GM19463 (cell line): Measurements from ENCODE around the gene BUB3.

Experiments used
- ATAC-seq: cut with Tn5 transposase; IDR thresholded peaks from one replicate; pipeline ENCODE4 v1.9.1; 2021; ENCODE audit warnings: mild to moderate bottlenecking, moderate library complexity; ENCODE audit not compliant: unreplicated experiment

Gene BUB3

DNA sequence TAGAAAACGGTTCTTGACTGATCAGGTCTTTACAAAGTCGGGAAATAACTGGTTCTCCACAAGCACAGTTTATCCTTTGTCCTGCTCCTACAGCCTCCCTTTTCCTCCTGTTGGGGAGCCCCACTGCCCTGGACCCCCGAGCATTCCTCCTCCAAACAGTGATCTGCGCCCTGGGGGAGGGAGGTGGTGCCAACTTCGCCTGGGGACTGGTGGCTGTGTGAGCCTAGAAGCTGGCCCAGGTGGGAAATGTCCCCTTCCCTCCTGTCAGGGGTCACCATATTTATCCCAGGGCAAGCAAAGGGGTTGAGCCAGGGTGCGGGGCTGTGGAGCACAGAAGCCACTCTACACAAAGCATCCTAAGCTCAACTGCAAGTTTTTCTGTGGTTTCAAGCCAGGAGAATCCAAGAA is 13.2 kb upstream of the BUB3 start:
- no peak for ATAC-seq

DNA sequence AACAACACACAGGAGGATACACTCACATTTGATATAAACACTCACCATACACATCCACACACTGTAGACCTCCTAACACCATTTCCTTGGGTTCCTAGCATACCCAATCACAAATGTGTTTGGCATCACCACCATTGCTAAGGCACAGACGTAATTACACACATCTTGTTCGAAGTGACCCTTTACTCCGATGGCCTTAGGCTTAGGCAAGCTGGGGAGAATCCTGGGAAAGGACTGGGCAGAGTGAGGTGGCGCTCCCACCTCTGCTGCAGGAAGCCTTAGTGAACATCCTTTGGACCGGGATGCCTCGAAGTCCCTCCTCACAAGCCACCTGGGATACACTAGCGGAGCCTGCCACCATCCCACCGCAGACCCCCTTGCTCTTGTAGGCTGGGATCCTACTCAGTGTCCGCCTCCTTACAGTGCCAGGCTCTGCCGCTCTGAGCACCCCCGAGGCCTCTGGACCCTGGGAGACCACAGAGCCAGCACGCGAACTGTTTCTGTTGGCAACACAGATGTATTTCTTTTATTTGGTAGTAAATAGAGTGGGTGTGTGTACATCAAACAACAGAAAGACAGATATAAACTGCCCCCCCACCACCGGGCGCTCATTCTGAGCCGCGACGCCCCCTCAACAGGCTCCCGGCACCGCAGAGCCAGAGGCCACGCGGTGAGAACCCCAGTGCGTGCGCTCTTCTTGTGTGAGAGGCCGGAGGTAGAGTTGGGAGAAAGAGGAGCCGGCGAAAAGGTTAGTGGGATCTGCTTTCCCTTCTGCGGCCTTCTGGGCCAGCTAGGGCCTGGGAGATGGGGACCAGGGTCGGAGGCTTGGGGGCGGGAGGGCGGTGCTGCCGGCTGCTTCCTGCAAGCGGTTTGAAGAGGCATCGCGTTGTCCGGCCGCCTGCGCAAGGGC is 12.2 kb upstream of the BUB3 start:
- ATAC-seq = no peak

DNA sequence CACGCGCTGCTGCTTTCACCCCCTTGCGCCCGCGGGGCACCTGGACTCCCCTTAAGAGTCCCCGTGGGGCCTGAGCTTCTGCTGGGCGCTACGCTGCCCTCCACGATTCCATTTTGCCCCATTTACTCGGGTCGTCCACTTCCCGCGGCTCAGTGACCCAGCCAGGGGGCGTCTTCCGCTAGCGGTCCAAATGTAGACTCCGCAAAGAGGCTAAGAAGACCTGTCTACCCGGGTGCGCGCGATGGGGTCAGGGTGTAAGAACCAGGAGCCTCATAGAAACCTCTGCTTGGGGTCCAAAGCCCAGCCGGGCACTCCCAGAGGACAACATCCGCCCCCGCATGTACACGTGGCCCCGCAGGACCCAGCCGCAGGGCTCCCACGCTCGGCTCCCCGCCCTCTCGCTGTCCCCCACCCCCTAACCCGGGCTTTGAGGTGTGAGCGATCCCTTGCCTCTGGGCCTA is 11.5 kb upstream of the BUB3 start:
- no peak for ATAC-seq

DNA sequence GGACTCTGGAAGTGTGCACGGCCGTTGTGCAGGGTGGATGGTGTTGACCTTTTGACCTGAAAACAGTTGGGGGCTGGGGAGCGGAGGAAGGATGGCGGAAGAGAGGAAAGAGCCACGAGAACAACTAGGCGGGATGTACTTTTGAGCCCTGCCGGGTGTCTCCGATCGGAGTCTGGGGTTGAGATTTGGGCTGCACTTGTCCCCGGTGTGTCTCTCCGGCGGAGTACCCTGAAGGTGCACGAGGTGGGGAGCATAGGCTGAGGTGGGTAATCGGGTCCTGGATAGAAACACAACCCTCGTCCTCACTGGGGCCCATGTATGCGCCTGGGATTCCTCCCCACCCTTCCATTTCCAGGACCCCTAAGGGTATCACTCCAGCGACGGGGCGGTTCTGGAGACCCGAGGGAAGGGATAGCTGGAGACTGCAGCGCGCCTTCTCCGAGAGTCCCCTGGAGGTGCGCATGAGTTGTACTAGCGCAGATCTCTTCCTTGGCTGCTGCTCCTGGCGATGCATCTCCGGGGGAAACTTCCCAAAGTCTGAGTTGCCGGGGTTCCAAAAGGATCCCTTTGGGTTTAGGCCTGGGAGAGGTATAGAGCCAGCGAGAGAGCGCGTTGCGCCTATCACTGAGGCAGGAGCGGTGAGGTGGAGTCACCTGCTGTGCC is 10.9 kb upstream of the BUB3 start:
- no peak for ATAC-seq

DNA sequence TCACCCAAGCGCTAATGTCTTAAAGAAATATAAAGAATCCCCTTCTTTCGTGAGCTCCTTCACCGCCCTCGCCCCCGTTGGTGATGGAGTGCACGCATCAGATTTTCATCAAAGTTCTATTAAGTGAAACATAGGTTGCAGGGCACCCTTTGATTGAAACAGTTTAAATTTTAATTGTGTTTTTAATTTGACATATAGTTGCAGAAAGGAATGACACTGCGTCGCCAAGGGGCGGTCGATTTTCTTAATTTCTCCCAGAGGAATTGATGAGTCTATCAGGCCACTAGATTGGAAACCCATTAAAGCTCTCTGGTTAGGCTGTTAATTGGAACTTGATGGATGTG is 10.4 kb upstream of the BUB3 start:
- ATAC-seq = no peak

DNA sequence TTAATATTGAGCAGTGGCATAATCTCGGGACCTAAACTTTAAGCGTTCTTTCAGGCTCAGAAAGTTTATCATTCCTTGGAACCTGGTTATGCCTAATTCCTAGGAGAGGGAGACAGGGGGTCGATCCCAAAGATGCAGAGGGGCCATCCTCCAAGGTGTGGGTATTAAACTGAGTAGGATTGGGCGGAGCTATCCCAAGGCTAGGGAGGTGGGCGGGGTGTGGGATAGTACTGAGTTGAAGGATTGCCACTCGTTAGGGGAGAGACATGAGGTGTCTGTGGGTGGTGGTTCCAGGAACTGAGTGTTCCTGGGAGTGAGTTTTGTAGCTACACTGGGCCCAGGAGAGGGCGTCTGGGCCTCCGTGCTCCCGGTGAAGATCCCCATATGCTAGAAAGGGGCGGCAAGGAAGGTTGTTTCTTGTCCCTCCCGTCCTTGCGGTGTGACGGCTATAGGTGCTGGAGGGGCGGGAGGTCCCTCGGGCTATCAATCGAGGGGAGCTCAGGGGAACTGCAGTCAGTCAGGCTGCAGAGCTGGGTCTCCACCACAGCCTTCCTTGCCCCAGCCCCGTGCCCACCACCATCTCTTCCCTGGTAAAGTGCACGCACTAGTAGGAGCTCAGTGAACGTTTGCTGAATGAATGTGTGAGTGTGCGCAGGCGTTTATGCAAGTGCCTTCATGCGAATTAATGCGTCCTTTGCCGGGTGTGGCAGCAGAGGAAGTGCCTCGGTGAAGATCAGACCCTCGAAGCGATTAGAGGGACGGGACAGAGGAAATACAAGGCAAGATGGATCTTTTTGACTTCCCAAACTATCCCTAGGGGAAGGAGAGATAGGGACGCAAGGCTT is 9.3 kb upstream of the BUB3 start:
- ATAC-seq = no peak

DNA sequence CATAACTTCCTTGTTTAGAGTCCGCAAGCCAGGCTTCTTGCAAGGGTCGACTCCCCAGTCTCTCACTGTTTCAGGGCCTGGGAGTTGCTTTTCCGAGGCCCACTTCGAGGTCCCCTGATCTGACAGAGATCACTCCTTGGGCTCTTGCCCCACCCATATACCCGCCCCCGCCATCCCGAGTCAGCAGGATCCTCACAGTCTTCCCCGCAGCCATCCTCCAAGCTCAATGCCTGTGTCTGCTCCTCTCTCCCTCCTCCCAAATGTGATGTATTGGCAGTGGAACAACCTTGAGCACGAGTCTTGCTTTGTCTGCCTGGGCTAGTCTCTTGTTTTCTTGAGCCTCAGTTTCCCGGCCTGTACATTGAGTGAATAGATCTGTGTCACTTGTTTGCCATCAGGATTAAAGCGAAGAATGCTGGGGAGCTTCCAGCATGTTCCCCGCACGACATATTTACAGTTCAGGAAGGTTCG is 8.6 kb upstream of the BUB3 start:
- no peak for ATAC-seq

DNA sequence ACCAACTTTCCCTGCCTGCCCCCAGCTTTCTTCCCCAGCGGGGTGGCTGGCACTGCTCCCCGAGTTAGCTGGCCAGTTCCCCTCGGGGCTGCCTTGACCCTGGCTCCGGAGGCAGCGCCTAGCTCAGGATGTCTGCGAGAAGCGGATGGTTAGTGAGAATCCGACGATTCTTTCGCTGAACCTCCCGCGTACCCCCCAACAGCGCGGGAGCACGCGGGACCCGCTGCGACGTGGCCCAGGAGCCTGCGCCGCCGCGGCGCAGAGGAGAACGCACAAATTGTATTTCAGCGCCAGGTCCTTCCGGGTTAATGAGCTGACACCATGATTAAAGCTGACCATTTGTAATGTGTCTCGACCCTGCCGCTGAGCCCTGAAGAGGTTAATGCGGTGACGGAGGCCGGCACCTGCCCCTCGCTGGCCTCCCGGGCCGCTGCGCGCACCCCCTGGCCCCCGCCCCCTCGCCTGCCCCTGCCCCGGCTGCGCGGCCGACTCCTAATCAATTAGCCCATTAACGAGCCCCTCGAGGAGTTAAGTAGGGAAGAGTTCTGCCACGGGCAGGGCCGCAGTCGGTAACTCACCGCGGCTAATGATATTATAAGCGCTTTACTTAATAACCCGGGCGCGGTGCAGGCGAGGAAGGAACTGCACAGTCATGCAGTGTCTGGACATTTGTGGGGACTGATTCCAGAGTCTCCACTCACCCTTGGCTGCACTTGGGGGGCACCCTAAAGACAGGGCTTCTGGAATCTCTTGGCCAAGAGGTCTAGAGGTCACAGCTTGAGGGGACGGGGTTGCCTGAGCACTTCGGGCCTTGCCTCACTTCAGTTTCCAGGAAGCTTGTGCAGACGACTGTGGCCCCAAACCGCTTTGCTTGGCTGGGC is 7.9 kb upstream of the BUB3 start:
- ATAC-seq = no peak

DNA sequence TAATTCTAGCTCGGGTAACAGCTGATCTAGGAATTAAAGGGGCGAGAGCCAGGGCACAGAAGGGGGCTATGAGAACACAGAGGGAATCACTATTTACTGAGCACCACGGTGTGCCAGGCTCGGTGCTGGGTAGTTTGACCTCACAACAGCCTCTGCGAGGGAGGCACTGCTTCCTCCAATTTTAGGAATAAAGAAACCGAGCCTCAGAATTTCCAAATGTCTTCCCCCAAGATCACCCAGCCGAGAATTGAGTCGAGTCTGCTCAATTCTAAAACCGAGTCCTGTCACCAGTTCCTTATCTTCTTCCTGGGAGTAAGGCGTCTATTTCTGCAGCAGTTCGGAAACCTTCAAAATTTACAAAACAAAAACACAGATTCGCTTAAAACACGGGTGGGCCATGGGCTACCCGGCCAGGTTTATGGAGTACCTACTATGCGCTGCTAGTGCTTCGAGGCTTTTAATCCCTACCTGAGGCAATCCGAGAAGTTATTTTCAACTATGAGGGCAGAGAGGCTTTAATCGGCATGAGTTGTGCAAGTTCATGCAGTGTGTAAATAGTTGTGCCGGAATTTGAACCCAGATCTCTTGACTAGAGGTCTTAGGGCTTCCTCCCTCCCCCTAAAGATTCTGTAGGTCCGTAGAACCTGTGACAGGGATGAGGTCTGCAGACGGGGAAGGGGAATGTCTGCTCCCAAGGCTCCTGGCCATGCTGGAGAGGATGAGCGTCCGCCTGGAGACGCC is 7.1 kb upstream of the BUB3 start:
- ATAC-seq = no peak

DNA sequence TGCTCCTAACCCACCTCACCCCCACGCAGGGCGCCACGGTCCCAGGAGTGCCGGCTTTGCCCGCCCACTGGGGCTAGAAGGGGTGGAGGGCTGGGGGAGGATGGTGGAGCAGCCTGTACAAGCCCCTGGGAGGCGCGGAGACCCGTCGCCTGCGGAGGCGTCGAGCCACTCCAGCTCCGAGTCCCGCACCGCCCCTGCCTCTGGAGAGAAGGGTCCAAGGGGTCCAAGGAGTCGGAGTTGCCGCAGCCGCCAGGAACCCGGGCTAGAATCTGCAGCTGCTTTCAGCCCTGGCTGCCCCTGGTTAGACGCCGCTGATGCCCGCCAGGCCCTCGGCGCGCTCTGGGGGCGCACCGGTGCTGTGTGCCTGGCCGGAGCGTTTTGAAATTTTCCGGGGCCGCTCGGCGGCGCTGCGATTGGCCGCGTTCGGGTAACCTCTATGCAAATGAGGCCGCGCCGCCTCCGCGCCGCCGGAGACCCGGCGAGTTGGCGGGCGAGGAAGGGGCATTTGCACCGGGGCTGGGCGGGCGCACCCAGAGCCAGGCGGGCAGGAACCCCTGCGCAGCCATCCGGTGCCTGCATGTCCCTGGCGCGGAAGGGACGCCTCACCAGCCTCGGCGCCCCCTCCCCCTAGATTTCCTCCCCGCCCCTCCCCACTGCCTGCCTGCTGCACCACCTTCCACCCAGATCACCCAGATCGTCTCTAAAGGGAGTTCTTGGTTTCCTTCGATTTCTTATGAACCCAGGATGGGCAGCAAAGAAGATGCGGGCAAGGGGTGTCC is 6.4 kb upstream of the BUB3 start, which contains the start of gene HMX2:
Gene HMX2, plus strand, starts transcription at position 502 of the 779 bp plus-strand sequence. Its CDS starts 243 bp downstream, at position 745.
- no peak for ATAC-seq

DNA sequence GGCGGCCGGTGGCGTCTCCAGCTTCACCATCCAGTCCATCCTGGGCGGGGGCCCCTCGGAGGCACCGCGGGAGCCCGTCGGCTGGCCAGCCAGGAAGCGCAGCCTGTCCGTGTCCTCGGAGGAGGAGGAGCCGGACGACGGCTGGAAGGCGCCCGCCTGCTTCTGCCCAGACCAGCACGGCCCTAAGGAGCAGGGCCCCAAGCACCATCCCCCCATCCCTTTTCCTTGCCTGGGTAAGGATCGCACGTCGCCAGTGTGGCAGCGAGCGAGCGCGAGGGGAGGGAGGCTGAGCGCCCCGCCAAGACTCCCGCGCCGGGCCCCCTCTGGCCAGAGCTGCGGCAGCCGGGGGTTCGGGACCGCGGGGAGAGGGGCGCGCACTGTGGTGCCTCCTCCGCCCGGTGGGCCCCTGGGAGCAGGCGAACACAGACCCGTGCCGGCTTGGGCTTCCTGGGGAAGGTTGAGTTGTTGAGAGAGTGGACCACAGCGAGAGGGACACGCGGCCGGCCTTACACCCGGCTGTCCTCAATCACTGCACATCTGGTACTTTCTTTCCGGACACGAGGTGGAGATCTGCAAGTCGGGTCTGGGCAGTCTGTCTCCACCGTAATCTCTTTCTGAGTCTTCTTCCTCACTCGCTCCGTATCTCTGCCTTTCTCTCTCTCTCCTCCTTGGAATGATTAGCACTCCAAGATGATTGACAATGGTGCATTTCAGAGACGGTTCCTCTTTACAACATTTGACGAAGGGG is 5.6 kb upstream of the BUB3 start:
- ATAC-seq = no peak

DNA sequence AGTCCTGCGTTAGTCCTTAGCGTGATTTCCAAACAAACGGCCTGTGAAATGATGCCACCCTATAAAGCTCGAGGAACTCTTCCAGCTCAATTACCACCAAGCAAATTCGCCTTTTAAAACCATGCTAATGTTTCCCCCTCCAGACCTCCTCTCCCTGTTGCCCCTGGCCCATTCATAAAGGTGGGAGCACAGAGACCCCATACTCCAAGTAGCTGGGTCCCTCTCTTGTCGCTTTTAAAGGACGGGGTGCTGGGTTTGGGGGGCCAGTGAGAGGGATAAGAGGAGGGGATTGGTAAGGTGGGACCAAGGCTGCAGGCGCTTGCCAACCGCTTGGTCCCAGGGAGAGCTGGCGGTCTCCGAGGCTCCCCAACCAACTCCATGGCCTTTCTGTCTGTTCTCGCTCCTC is 5.0 kb upstream of the BUB3 start:
- no peak for ATAC-seq

DNA sequence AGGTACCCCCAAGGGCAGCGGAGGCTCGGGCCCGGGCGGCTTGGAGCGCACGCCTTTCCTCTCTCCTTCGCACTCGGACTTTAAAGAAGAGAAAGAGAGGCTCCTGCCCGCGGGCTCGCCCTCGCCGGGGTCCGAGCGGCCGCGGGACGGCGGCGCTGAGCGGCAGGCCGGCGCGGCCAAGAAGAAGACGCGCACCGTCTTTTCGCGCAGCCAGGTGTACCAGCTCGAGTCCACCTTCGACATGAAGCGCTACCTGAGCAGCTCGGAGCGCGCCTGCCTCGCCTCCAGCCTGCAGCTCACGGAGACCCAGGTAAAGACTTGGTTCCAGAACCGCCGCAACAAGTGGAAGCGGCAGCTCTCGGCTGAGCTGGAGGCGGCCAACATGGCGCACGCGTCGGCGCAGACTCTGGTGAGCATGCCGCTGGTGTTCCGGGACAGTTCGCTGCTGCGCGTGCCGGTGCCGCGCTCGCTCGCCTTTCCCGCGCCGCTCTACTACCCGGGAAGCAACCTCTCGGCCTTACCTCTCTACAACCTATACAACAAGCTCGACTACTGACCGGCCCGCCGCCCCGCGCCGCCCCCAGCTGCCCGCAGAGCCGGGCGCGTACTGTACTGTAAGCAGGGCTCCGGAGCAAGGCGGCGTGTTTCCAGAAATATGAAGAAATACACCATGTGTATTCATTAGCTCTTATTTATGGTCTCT is 4.5 kb upstream of the BUB3 start:
- no peak for ATAC-seq

DNA sequence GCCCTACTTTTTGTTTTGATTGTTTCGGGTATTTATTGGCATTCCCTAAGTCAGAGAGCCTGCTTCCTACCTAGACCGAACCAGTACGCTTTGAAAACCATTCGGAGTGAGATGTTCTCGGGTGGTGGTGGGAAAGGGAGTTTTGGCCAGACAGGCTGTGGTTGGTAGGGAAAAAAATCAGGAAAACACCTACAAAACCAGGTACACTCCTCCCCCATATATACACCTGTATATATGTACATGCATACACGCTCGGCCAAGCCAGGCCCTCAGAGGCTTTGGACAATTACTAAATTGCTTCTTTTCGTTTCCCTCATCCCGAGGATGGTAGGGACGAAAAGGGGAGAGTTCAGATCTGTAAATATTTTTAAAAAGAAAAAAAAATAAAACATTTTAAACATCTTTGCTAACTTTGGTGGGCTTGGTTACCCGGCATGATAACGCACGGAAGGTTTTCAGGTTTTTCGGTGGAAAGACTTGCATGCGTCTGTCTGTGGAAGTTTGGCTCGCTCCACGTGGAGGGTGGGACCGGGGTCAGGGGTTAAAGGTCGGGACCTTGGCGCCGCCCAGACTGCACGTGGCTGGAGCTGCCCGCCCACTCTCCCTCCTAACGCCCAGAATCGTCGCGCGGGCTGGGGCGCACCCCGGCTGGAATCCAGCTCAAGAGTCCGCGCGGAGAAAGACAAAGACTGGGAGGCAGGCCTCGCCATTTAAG is 3.8 kb upstream of the BUB3 start:
- no peak for ATAC-seq

DNA sequence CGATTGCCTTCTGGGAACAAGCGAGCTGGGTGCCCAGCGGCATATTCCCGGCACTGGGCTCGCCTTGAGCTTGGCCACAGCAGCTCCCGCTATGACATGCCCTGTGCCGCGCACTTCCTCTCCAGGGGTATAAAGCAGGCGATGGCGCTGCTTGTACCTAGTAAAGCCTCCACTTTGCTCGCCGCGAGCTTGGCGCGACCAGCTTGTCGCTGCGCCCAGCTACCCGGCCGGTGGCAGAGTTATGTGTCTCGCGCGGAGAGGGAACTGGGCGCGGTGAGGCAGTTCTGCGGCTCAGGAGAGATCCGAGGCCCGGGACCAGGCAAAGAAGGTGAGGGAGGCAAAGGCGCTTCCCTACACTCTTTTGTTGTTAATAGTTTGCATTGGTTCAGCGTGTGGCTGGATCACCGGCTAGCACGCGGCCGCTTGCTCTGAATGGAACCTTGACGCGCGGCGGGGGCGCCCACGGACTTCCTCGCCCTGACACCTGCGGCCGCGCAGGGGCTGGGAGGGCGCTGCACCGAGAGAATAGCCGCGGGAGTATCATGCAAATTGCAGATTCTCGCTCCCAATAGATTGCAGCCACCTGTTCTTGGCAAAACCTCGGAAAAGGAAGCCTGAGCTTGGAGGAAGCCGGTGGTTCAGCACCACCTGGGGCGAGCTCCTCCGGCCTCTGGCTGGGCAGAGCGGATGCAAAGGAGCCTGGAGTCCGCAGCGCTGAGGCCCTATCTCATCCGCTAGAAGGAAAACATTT is 3.0 kb upstream of the BUB3 start:
- ATAC-seq = no peak

DNA sequence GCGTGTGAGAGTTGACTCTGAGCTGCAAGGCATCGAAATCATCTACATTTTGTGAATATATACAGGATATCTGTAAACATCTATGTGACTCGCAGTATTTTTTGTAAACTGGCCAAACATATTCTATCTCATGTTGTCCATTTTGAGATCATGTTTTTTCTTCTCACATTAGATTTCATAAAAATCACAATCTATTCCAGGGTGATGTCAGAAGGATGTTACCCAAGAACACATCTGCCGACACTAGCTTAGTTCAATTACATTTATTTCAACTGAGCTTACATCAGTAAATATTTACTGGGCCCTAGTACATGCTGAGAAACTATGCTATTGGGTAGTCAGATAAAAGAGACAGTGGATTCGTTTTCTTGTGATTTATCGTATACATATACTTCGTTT is 2.5 kb upstream of the BUB3 start:
- no peak for ATAC-seq
